ENCODE results near the gene SLX4IP. TPM values are rescaled to one million over a fixed set of nuclear protein-coding genes. Genes with fewer than 3 reads are reported as not detected.
A peak's percentile ranks its signal among the peaks of the same experiment; 100 is the strongest.

Gene SLX4IP
- total and polyA plus RNA-seq, 2 of the 13 experiments (the other 11 are each of a cell fraction or from before 2014, with no cell fraction given) = 3.6 to 7.3 TPM

DNA sequence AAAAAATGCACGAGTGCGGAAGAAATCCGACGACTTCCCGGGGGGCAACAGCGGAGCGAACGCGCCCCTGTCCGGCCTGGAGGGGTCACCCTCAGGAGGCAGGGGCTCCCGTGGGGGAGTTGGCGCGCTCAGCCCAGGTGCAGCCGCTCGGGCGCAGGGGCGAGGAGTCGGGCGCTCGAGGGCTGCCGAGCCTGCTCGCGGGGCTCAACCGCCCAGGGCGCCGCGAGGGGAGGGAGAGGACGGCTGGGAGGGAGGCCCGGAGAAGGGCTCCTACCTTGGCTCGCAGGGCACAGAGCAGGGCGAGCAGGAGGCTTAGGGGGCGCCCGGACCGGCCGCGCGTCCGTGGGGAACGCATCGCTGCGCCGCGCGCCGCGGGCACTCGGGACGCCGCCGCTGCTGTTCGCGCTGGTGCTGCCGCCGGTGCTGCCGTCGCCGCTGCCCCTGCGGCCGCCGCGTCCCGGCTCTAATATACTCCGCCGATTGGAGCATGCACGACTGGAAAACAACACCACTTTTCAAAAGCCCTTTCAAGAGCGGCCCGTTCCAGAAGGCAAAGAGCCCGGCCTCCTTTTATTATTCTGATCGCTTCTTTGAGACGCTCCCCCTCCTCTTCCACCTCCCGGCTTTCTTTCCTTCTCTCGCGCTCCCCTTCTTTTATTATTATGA lies 238.2 kb downstream of the SLX4IP start (continued):
- TF ChIP-seq, protein P1, sequence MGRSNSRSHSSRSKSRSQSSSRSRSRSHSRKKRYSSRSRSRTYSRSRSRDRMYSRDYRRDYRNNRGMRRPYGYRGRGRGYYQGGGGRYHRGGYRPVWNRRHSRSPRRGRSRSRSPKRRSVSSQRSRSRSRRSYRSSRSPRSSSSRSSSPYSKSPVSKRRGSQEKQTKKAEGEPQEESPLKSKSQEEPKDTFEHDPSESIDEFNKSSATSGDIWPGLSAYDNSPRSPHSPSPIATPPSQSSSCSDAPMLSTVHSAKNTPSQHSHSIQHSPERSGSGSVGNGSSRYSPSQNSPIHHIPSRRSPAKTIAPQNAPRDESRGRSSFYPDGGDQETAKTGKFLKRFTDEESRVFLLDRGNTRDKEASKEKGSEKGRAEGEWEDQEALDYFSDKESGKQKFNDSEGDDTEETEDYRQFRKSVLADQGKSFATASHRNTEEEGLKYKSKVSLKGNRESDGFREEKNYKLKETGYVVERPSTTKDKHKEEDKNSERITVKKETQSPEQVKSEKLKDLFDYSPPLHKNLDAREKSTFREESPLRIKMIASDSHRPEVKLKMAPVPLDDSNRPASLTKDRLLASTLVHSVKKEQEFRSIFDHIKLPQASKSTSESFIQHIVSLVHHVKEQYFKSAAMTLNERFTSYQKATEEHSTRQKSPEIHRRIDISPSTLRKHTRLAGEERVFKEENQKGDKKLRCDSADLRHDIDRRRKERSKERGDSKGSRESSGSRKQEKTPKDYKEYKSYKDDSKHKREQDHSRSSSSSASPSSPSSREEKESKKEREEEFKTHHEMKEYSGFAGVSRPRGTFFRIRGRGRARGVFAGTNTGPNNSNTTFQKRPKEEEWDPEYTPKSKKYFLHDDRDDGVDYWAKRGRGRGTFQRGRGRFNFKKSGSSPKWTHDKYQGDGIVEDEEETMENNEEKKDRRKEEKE (IDR thresholded peaks at IDR 0.05) = no peak
- TF ChIP-seq MYC (CRISPR knock-in tag; IDR thresholded peaks at IDR 0.05; ENCODE audit: borderline replicate concordance) (no peak), KLF16 (CRISPR knock-in tag; IDR thresholded peaks at IDR 0.05) (no peak), ZSCAN22 (CRISPR knock-in tag; IDR thresholded peaks at IDR 0.05) (no peak), GFI1 (CRISPR knock-in tag; IDR thresholded peaks at IDR 0.05; ENCODE audit: borderline replicate concordance) (no peak), SCMH1 (CRISPR knock-in tag; IDR thresholded peaks at IDR 0.05; ENCODE audit: borderline replicate concordance) (no peak), ZNF274 (CRISPR knock-in tag; IDR thresholded peaks at IDR 0.05) (no peak), ZNF562 (CRISPR knock-in tag; IDR thresholded peaks at IDR 0.05; ENCODE audit: borderline replicate concordance) (no peak), ZNF781 (CRISPR knock-in tag; IDR thresholded peaks at IDR 0.05; ENCODE audit: borderline replicate concordance, not compliant biosample characterization) (no peak)
- TF ChIP-seq, protein P2, sequence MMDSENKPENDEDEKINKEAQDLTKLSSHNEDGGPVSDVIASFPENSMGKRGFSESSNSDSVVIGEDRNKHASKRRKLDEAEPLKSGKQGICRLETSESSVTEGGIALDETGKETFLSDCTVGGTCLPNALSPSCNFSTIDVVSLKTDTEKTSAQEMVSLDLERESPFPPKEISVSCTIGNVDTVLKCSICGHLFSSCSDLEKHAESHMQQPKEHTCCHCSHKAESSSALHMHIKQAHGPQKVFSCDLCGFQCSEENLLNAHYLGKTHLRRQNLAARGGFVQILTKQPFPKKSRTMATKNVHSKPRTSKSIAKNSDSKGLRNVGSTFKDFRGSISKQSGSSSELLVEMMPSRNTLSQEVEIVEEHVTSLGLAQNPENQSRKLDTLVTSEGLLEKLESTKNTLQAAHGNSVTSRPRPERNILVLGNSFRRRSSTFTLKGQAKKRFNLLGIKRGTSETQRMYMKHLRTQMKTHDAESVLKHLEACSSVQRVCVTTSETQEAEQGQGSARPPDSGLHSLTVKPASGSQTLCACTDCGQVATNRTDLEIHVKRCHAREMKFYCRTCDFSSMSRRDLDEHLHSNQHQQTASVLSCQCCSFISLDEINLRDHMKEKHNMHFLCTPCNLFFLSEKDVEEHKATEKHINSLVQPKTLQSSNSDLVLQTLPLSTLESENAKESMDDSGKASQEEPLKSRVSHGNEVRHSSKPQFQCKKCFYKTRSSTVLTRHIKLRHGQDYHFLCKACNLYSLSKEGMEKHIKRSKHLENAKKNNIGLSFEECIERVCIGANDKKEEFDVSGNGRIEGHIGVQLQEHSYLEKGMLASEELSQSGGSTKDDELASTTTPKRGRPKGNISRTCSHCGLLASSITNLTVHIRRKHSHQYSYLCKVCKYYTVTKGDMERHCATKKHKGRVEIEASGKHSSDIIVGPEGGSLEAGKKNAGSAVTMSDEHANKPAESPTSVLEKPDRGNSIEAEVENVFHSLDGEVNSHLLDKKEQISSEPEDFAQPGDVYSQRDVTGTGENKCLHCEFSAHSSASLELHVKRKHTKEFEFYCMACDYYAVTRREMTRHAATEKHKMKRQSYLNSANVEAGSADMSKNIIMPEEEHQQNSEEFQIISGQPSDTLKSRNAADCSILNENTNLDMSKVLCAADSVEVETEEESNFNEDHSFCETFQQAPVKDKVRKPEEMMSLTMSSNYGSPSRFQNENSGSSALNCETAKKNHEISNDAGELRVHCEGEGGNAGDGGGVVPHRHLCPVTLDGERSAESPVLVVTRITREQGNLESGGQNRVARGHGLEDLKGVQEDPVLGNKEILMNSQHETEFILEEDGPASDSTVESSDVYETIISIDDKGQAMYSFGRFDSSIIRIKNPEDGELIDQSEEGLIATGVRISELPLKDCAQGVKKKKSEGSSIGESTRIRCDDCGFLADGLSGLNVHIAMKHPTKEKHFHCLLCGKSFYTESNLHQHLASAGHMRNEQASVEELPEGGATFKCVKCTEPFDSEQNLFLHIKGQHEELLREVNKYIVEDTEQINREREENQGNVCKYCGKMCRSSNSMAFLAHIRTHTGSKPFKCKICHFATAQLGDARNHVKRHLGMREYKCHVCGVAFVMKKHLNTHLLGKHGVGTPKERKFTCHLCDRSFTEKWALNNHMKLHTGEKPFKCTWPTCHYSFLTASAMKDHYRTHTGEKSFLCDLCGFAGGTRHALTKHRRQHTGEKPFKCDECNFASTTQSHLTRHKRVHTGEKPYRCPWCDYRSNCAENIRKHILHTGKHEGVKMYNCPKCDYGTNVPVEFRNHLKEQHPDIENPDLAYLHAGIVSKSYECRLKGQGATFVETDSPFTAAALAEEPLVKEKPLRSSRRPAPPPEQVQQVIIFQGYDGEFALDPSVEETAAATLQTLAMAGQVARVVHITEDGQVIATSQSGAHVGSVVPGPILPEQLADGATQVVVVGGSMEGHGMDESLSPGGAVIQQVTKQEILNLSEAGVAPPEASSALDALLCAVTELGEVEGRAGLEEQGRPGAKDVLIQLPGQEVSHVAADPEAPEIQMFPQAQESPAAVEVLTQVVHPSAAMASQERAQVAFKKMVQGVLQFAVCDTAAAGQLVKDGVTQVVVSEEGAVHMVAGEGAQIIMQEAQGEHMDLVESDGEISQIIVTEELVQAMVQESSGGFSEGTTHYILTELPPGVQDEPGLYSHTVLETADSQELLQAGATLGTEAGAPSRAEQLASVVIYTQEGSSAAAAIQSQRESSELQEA (CRISPR knock-in tag; IDR thresholded peaks at IDR 0.05; ENCODE audit: not compliant biosample characterization) = no peak
- TF ChIP-seq, protein P3, sequence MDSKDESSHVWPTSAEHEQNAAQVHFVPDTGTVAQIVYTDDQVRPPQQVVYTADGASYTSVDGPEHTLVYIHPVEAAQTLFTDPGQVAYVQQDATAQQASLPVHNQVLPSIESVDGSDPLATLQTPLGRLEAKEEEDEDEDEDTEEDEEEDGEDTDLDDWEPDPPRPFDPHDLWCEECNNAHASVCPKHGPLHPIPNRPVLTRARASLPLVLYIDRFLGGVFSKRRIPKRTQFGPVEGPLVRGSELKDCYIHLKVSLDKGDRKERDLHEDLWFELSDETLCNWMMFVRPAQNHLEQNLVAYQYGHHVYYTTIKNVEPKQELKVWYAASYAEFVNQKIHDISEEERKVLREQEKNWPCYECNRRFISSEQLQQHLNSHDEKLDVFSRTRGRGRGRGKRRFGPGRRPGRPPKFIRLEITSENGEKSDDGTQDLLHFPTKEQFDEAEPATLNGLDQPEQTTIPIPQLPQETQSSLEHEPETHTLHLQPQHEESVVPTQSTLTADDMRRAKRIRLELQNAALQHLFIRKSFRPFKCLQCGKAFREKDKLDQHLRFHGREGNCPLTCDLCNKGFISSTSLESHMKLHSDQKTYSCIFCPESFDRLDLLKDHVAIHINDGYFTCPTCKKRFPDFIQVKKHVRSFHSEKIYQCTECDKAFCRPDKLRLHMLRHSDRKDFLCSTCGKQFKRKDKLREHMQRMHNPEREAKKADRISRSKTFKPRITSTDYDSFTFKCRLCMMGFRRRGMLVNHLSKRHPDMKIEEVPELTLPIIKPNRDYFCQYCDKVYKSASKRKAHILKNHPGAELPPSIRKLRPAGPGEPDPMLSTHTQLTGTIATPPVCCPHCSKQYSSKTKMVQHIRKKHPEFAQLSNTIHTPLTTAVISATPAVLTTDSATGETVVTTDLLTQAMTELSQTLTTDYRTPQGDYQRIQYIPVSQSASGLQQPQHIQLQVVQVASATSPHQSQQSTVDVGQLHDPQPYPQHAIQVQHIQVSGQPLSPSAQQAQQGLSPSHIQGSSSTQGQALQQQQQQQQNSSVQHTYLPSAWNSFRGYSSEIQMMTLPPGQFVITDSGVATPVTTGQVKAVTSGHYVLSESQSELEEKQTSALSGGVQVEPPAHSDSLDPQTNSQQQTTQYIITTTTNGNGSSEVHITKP (CRISPR knock-in tag; IDR thresholded peaks at IDR 0.05; ENCODE audit: low read depth) = no peak
- TF ChIP-seq, protein P4, sequence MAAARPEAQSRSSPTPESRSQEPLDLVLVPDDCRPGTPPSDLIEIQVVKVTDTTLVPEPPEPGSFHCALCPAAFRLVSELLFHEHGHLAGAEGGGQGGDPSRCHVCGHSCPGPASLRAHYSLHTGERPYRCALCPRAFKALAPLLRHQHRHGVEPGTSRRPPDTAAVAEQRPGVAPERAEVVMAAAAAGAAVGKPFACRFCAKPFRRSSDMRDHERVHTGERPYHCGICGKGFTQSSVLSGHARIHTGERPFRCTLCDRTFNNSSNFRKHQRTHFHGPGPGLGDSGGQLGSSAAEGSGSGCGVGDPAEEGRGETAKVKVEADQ (CRISPR knock-in tag; IDR thresholded peaks at IDR 0.05; ENCODE audit: borderline replicate concordance) = peak; percentile 19; the same call in 1 of the 2 replicates
